Suppressor macrophage treated with lipopolysaccharide for 1 hour (primary cell): ENCODE results near the gene FGFR3.
A peak's percentile ranks its signal among the peaks of the same experiment; 100 is the strongest.

Experiments
- DNase-seq, 3 donors: peaks; one replicate each; pipeline ENCODE4 v3.0.0-alpha.2; 2020 to 2022

The FGFR3 gene

DNA sequence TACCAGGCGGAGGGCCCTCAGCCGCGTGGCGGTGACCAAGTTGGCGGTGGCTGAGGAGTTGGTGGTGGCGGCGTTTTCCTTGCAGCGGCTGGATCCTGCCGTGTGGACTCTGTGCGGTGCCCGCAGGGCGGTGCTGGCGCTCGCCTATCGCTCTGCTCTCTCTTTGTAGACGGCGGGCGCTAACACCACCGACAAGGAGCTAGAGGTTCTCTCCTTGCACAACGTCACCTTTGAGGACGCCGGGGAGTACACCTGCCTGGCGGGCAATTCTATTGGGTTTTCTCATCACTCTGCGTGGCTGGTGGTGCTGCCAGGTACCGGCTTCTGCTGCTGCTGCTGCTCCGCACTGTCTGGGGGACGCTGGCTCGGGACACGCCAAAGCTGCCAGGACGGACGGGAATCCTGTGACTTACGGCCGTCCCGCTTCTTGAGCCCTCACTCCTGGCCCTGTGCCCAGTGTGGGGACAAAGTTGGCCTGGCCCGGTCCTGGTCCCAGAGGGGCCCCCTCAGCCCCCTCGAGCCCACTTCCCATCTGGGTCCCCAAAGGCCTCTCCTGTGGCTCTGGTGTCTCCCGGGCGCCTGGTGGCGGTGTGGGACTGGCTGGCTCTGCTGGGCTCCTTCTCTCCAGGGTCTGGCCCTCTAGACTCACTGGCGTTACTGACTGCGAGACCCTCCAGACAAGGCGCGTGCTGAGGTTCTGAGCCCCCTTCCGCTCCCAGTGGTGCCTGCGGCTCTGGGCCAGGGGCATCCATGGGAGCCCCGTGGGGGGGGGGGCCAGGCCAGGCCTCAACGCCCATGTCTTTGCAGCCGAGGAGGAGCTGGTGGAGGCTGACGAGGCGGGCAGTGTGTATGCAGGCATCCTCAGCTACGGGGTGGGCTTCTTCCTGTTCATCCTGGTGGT, 10.7 kb downstream of the FGFR3 start:
- DNase-seq = no peak

DNA sequence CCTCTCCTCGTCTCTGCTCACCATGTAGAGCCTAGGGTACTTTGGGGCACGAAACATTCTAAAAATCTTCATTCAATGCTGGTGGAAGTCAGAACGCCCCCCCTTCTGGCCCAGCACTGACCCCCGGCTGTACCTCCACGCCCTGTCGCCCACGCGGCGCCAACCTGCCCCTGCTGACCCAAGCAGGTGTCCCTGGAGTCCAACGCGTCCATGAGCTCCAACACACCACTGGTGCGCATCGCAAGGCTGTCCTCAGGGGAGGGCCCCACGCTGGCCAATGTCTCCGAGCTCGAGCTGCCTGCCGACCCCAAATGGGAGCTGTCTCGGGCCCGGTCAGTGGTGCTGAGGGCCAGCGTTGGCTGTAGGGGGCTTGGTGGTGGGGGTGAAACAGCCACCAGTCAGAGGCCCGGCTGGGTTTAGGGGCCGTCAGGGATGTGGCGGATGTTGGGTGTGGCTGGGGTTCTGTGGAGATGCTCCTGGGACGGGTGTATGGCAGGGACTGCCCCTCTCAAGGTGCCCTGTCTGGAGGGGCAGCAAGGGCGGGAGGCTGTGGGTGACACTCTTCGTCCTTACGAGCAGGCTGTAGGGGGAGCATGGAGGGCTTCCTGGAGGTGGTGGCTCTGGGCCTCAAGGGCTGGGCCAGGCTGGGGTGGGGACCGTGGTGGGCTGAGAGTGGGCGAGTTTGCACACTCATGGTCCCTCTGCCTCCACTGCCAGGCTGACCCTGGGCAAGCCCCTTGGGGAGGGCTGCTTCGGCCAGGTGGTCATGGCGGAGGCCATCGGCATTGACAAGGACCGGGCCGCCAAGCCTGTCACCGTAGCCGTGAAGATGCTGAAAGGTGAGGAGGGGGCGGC, 11.8 kb downstream of the FGFR3 start:
- no peak for DNase-seq

DNA sequence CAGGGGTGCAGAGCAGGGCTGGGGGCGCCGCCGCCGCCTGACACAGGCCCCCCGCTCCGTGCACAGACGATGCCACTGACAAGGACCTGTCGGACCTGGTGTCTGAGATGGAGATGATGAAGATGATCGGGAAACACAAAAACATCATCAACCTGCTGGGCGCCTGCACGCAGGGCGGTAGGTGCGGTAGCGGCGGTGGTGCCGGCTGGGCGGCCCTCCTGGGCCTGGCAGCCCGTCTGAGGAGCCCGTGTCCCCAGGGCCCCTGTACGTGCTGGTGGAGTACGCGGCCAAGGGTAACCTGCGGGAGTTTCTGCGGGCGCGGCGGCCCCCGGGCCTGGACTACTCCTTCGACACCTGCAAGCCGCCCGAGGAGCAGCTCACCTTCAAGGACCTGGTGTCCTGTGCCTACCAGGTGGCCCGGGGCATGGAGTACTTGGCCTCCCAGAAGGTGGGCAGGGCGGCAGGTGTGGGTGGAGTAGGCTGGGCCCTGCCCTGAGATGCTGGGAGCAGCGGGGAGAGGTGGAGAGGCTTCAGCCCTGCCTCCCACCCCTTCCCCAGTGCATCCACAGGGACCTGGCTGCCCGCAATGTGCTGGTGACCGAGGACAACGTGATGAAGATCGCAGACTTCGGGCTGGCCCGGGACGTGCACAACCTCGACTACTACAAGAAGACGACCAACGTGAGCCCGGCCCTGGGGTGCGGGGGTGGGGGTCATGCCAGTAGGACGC, 12.6 kb downstream of the FGFR3 start:
- no peak for DNase-seq

DNA sequence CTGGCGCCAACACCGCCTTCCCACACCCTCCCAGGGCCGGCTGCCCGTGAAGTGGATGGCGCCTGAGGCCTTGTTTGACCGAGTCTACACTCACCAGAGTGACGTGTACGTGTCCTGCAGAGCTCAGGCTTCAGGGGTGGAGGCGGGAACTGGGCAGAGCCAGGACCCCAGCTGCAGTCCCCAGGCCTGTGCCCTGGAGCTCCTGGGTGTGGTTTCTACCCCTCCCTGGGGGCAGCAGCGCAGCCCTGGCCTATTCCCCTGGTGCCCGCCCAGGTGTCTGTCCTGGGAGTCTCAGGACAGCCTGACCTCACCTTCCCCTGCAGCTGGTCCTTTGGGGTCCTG, 13.1 kb downstream of the FGFR3 start:
- DNase-seq = no peak

DNA sequence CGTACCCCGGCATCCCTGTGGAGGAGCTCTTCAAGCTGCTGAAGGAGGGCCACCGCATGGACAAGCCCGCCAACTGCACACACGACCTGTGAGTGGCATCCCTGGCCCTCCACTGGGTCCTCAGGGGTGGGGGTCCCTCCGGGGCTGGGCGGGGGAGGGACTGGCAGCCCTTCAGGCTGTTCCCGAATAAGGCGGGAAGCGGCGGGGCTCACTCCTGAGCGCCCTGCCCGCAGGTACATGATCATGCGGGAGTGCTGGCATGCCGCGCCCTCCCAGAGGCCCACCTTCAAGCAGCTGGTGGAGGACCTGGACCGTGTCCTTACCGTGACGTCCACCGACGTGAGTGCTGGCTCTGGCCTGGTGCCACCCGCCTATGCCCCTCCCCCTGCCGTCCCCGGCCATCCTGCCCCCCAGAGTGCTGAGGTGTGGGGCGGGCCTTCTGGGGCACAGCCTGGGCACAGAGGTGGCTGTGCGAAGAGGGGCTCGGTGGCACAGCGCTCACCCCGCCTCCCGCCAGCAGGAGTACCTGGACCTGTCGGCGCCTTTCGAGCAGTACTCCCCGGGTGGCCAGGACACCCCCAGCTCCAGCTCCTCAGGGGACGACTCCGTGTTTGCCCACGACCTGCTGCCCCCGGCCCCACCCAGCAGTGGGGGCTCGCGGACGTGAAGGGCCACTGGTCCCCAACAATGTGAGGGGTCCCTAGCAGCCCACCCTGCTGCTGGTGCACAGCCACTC, 13.7 kb downstream of the FGFR3 start:
- DNase-seq = no peak

DNA sequence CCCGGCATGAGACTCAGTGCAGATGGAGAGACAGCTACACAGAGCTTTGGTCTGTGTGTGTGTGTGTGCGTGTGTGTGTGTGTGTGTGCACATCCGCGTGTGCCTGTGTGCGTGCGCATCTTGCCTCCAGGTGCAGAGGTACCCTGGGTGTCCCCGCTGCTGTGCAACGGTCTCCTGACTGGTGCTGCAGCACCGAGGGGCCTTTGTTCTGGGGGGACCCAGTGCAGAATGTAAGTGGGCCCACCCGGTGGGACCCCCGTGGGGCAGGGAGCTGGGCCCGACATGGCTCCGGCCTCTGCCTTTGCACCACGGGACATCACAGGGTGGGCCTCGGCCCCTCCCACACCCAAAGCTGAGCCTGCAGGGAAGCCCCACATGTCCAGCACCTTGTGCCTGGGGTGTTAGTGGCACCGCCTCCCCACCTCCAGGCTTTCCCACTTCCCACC, 14.3 kb downstream of the FGFR3 start:
- no peak for DNase-seq

DNA sequence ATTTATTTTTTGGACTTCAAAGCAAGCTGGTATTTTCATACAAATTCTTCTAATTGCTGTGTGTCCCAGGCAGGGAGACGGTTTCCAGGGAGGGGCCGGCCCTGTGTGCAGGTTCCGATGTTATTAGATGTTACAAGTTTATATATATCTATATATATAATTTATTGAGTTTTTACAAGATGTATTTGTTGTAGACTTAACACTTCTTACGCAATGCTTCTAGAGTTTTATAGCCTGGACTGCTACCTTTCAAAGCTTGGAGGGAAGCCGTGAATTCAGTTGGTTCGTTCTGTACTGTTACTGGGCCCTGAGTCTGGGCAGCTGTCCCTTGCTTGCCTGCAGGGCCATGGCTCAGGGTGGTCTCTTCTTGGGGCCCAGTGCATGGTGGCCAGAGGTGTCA, 15.3 kb downstream of the FGFR3 start:
- no peak for DNase-seq

DNA sequence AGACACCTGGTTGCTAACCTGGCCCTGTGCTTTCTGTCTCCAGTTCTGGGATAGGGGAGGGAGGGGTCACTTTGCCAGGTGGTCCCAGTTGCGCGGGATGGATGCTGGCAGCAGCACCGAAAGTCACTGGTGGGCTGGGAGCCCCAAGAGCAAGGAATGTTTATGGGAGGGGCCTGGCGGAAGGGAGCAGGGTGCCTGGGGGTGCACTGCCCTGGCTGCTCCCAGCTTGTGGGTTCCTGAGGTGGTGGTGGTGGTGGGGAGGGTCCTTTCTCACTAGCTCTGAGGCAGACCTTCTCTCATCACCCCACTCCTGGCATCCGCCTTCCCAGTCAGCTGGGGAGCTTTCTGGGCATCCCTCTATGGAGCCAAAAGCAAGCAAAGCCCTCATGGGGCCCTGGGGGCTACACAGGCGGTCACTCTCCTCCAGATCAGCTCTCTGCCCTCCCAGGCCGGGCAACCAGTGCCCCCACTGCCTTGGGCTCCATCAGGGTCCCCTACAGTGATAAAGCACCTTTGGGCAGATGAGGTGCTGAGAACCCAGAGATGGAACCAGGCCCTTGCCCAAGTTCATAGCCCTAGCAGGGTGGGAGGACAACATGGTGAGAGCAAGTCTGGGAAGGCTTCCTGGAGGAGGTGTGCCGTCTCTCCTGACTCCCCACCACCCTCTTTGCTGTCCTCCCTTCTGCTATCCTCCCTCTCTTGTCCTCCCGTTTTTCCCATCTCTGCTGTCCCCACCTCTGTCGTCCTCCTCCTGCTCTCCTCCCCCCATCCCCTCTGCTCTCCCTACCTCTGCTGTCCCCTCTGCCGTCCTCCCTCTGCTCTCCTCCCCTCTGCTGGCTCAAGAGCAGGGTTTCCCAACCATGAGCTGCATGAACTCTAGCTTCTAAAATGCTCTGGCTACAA, 16.0 kb downstream of the FGFR3 start:
- no peak for DNase-seq

DNA sequence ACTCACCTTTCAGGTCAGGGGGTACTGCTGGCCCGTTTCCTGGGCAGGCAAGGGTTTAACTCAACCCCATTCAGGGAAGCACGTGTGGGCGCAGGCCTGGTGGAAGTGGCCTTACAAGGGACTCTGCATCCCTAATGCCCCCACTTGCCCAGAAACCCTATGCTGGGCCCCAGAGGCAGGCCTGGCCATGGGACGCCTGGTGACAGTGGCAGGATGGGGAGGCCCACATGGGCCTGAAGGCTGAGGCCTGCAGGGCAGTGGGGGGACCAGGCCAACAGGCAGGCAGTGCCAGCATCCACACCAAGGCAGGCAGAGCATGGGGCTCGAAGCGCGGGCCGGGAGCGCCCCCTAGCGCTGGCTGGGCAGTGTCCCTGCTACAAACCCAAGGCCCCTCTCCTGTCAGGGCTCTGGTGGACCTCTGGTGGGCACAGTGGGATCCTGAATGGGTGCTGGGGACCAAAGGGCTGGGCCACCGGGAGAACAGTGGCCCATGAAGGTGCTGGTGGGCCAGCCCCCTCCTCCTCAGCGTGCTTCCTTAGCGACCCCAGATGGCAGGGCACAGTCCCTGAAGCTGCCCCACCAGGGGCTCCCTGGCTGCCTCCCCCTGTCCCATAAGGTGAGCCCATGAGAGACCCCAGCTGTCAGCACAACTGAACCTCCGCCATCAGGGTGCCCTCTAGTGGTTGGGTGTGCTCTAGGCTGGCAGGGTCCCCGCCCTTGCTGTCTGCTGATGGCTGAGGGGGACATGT, 16.8 kb downstream of the FGFR3 start:
- DNase-seq = peak; percentile 71 to 89 (median 75)

DNA sequence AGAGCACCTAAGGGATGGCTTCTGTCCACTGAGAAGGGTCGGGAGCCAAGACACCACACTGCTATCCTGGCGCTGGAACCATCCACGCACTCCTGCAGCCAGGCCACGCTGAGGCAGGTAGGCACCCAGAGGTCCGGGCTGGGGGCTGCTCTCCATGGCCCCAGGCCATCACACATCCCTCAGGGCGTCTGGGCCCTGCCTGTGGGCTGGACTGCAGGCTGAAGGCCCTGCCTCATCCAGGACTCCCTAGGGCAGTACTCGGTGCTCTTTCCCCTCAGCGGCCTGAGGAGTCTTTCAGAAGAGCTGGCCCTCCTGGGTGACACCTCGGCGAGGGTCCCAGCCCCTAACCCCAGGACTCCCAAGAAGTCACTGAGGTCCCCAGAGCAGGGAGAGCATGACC, 17.7 kb downstream of the FGFR3 start:
- DNase-seq = no peak

DNA sequence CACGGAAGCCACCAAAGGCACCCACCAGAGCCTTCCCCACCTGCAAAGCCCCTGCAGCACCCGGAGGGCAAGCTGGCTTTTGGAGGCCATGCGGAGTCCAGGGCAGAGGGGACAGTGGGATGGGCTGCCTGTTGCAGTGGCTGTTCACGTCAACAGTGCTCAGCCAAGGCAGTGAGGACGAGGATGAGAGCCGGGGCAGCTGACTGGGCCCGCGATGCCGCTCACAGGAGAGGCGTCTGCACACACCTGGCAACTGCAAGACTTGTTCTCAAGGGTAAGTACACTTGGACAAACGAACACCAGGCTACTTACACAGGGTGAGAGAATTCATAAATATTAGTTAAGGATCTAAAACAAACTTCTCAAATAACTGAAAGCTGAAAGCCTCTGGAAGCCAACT, 19.6 kb downstream of the FGFR3 start:
- DNase-seq = no peak

DNA sequence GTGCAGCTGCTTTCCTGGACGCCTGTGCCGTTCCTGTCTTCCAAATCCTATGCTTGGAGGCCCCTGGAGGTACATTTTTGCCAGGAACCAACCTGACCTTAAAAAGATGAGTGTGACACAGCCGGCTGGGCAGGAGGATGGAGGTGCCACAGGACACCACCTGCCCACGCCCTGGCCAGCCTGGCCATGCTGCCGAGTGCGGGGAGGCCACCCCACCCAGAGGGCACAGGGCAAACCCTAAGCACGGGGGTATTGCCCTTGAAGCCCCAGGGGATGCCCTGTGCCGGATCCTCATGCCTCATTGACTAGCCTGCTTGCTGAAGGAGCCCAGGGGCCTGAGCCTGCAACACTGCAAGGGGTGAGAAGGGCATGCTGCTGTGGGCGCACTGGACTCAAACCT, 20.1 kb downstream of the FGFR3 start:
- no peak for DNase-seq

DNA sequence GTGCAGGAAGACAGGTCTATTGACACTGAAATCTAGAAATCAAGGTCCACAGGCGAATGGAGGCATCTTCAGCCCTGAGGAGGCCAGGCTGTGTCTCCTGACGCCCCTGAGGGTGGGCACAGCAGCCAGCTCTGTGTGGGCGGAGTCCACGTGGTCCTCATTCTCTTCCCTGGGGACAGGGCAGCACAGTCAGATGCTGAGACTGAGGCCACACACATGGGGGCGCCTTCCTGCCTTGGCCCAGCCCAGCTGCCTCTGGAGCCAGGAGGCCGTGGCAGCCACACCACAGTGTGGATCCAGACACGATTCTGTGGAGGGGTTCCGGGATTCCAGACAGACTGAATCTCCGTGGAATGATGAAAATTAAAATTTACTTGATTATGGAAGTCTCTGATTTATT, 20.8 kb downstream of the FGFR3 start:
- peak in 1 of 3 donors; percentile 24 for DNase-seq

DNA sequence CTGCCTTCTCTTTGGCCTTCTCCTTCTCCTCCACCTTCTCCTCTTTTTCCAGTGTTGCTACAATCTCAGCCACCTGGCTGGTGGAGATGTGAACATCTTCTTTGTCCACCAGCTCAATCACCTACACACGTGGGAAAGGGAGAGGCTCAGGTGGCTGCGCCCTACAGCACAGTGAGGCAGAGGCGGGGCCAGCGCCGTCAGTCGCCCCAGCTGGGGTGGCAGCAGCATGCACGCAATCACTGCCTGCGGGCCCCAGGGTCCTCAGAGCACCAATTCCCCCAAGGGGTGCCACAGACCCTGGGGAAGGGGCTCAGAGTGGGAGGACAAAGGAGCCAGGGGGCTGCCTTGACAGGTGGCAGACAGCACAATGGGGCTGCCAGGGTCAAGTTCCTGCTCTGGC, 21.4 kb downstream of the FGFR3 start:
- DNase-seq = no peak

DNA sequence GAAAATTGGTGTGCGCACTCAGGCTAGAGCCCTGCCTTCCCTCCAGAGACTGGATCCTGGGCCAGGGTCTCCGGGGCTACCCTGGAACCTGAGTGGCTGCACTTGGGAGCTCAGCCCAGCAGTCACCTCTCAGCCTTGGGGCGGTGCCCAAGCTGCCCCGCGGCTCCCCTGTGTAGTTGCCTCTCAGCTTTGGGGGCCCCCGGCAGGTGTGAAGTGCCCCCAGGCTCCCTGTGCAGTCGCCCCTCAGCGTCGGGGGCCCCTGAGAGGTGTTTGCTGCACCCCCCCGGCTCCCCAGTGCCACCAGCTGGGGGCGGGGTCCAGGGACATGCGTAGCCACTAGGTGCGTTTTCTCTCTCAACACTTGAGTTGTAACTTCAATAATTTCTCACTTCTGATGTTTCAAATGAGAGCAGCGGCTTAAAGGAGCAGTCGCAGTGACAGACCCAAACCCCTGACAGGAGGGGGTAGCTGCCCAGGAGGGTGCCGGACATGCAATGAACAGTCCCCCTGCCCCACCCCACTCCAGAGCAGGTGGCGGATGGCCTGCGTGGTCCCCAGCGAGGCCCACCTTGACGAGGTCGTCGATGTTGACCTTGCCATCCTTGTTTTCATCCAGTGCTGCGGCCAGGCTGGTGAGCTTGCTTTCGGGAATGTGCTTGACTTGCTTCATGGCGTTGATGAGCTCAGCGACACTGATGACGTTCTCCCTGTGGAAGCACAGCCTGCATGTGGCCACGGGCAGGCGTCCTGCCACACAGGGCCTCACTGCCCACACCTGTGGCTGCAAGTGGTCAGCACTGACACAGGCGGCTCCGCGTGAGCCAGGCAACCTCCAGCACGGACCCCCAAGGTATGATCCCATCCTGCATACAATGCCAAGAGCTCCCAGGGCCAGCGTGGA, 22.3 kb downstream of the FGFR3 start:
- no peak for DNase-seq

DNA sequence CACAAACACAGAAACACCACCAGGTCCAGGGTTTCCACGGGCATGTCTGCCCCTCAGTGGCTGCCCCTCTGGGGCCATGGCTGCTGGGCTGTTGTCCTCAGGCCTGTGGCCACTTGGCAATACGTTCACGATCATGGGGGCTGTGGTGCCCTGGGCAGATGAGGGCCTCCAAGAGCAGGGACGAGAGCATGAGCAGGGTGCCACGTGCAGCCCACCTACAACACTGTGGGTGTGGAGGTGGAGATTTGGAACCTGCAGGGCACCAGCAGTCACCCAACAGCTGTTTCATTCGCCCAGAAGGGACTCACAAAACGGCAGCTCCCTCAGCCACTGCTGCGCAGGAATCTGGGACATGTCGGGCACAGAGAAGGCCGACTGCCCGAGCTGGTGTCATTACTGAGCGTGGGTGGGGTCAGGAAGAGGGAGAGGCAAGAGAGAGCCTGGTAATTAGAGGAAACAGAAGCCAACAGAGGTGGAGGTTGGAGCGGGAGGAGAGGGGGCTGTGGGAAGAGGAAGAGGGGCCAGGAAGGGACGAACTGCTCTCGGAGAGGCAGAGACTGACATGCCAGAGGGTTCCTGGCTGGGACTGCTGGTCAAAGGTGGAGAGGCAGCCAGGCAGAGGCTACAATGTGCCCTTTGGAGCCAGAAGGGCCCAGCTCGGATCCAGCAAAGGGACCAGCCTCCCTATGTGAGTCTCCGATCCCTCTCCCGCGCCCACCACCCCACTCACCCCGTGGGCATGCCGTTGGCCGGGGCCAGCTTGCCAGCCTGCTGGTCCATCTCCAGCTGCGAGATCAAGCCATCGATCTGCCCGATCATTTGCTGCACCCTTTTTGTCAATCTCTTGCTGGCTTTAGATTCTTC, 23.1 kb downstream of the FGFR3 start:
- no peak for DNase-seq

DNA sequence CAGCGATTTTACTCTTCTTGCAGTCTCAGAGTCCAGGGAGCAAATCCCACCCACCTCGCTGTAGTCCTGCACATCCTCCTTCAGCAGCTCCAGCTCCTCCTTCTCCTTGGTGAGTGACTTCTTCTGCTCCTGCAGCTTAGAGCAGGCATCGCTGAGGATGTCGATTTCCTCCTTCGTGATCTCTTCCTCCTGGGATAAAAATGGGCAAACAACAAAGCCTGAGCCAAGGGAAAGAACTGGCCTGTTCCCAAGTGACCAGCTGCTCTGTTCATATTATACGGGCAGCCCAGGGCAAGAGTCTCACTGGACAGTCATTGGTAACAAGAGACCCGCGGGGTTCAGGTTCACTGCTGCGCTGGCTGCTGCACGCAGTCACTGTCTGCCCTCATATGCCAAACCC, 26.2 kb downstream of the FGFR3 start:
- no peak for DNase-seq

DNA sequence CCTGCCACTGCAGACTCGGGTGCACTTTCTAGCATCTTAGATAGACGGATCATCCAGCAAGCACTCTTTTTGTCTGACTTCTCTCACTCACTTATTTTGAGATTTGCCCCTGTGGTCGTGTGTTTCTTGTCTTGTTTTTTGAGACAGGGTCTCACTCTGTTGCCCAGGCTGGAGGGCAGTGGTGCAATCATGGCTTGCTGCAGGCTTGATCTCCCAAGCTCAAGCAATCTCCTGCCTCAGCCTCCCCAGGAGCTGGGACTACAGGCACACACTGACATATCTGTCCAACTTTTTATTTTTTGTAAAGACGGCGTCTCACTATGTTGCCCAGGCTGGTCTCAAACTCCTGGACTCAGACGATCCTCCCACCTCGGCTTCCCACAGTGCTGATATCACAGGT, 26.7 kb downstream of the FGFR3 start:
- no peak for DNase-seq
